Upper lobe of left lung (tissue), 6 donors: Measurements from ENCODE around the gene C4orf50. TPM values are rescaled to one million over a fixed set of nuclear protein-coding genes. Genes with fewer than 3 reads are reported as not detected.

ENCODE experiments used
- ATAC-seq, 2 donors: fragments of 200-7000 bp; cut with Tn5 transposase; one replicate each; pipeline ENCODE4 v1.9.1; 2022; ENCODE audit warnings: mild to moderate bottlenecking in 2 of 2, moderate library complexity in 2 of 2; ENCODE audit not compliant: low FRiP score in 2 of 2
- DNase-seq, 2 donors: peaks; one replicate each; pipeline ENCODE4 v3.0.0-alpha.2; 2019 to 2020
- H3K27ac ChIP-seq, 4 donors: fragments of 200-600 bp; sonication (generic); one replicate each; pipeline ENCODE4 v1.5.1; 2016 to 2019
- H3K27me3 ChIP-seq, 4 donors: fragments of 200-600 bp; sonication (generic); one replicate each; pipeline ENCODE4 v1.5.1; 2017 to 2019
- H3K36me3 ChIP-seq, 4 donors: fragments of 200-600 bp; sonication (generic); one replicate each; pipeline ENCODE4 v1.5.1; 2016 to 2019
- H3K4me1 ChIP-seq, 4 donors: fragments of 200-600 bp; sonication (generic); one replicate each; pipeline ENCODE4 v1.5.1; 2018 to 2019
- H3K4me3 ChIP-seq, 4 donors: fragments of 200-600 bp; sonication (generic); one replicate each; pipeline ENCODE4 v1.5.1; 2017 to 2019; ENCODE audit warnings: mild to moderate bottlenecking in 2 of 4, moderate library complexity in 1 of 4
- H3K9me3 ChIP-seq, 4 donors: fragments of 200-600 bp; sonication (generic); one replicate each; pipeline ENCODE4 v1.5.1; 2018 to 2019
- EP300 ChIP-seq, 4 donors: sonication (generic); formaldehyde crosslinking; IDR thresholded peaks; one replicate each; pipeline ENCODE4 v1.5.1; 2017; ENCODE audit warnings: antibody characterized with exemption in 4 of 4, control low read depth in 2 of 4
- POLR2A ChIP-seq, 4 donors: fragments of 450-650 bp; IDR thresholded peaks; one replicate each; pipeline ENCODE4 v1.5.1; 2016 to 2017; ENCODE audit warnings: antibody characterized with exemption in 4 of 4, mild to moderate bottlenecking in 2 of 4
- POLR2AphosphoS5 ChIP-seq, 2 donors: sonication (generic); formaldehyde crosslinking; IDR thresholded peaks; one replicate each; pipeline ENCODE4 v1.5.1; 2017; ENCODE audit warnings: antibody characterized with exemption in 2 of 2
- WGBS, 2 donors: methylation state at CpG; one replicate each; pipeline ENCODE4 v1.1.5; 2017 to 2018; 5-methylcytosine and 5-hydroxymethylcytosine counted together
- total RNA-seq, 6 donors: library from RNA; depleted of rRNA in 4 of 6; stranded (reverse); fragments of >200 nt in 4 of 6; gene quantifications; one replicate each; pipeline versions ENCODE4 v1.1.0 to v1.2.1, GENCODE V29; 2016 to 2021
- TF ChIP-seq, protein P1 (sequence below), 6 experiments: fragments of 450-650 bp in 4 of 6; fragments of 200-600 bp in 2 of 6; sonication (generic) in 2 of 6; IDR thresholded peaks; one replicate each; pipeline ENCODE4 v1.5.1; 2016 to 2019; ENCODE audit warnings: antibody characterized with exemption in 6 of 6
- donor health status: DM: no; HTN: no; CAD: no; lungs with moderate emphysema.
- donor health status: DM: no; HTN: yes; CAD: no; lungs with severe emphysema.

The C4orf50 gene
- total RNA-seq, 6 donors from 2014 or later: 0.03 to 1.3 (median 0.65) TPM

DNA sequence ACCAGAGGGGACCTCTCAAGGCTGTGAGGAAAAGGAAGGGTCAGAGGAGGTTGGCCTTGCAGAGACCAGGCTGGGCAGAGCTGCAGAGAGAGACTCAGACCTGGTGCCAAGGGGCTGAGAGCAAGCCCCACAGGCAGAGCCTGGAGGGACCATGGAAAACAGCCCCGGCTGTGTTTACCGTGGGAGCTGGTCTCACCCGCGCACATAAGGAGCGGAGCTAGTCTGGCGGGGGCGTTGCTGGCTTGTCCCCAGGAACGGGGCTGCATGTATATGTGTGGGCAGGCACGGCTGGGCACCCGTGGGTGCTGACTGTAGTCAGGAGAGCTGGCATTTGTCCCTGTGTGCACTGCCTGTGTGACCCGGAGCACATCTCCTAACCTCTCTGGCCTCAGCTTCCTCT, 45.7 kb downstream of the C4orf50 start:
- no peaks in the 10 kb centered on the region for H3K27me3 ChIP-seq
- 60 to 82% methylated on average over 1 to 11 of the region's 11 CpGs for WGBS, 2 donors
- H3K4me1 ChIP-seq: no peaks in the 10 kb centered on the region
- ATAC-seq (no peak), DNase-seq (no peak)
- H3K36me3 ChIP-seq: no peaks in the 10 kb centered on the region
- H3K4me3 ChIP-seq: no peak overlapping the region
- H3K9me3 ChIP-seq: no peaks in the 10 kb centered on the region
- H3K27ac ChIP-seq: no peak overlapping the region
- TF ChIP-seq POLR2A (IDR thresholded peaks at IDR 0.05): no peak
- TF ChIP-seq, protein P1, sequence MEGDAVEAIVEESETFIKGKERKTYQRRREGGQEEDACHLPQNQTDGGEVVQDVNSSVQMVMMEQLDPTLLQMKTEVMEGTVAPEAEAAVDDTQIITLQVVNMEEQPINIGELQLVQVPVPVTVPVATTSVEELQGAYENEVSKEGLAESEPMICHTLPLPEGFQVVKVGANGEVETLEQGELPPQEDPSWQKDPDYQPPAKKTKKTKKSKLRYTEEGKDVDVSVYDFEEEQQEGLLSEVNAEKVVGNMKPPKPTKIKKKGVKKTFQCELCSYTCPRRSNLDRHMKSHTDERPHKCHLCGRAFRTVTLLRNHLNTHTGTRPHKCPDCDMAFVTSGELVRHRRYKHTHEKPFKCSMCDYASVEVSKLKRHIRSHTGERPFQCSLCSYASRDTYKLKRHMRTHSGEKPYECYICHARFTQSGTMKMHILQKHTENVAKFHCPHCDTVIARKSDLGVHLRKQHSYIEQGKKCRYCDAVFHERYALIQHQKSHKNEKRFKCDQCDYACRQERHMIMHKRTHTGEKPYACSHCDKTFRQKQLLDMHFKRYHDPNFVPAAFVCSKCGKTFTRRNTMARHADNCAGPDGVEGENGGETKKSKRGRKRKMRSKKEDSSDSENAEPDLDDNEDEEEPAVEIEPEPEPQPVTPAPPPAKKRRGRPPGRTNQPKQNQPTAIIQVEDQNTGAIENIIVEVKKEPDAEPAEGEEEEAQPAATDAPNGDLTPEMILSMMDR (IDR thresholded peaks at IDR 0.05): no peak

DNA sequence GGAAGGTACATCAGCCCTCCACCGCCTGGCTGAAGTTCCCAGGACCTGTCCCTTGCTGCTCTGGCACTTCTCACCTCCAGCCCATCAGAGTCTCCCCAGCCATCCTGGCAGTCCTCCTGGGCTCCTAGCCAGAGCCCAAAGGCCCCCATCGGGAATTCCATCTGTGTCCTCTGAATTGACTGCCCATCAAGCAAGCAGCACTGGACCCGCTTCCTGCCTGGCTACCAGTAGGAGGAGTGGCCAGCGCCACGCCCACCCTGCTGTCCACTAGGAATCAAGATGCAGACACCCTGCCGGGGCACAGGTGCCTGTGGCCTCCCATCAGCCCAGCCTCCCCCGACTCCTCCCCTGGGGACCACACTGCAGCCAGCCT, 47.2 kb downstream of the C4orf50 start:
- Histone ChIP-seq H3K4me1 (no peaks in the 10 kb centered on the region), H3K4me3 (no peak overlapping the region), H3K9me3 (no peaks in the 10 kb centered on the region), H3K27me3 (no peaks in the 10 kb centered on the region), H3K27ac (no peak overlapping the region), H3K36me3 (no peaks in the 10 kb centered on the region)
- TF ChIP-seq, protein P1 (IDR thresholded peaks at IDR 0.05): no peak
- 60 to 67% methylated on average over 1 to 7 of the region's 7 CpGs for WGBS, 2 donors
- DNase-seq (no peak), ATAC-seq (no peak)

DNA sequence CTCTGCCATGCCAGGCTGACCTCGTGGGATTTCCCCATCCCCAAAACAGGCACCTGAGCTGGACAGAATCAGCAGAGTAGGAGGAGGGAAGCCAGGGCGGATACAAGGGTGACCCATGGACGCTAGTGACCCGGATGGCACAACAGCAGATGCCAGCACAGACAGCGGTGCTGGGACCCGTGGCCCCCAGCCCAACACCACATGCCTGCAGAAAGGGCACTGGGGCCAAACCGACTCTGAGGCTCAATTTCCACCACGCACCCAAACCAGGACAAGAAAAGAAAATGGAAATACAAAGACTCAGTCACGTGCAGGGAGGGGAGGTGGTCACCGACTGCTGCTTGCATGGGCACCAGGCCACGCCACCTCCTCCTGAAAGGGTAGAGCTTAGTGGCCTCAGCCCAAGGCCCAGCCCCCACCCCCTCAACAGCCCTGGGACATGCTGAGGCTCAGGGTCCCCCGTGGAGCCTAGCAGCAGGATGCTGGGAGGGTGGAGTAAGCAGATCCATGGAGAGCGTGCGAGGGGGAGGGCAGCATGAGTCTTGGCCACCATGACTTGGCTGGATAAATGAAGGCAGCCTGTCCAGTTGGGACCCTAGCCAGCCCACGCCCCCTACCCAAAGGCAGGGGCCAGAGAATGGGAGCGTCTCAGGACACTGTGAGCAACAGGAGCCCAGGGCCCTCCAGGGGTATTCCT, 47.7 kb downstream of the C4orf50 start:
- 81 to 86% methylated on average over 13 to 16 of the region's 16 CpGs for WGBS, 2 donors
- no peaks in the 10 kb centered on the region for H3K27me3 ChIP-seq
- no peak overlapping the region for H3K27ac ChIP-seq
- no peaks in the 10 kb centered on the region for H3K36me3 ChIP-seq
- TF ChIP-seq, protein P1 (IDR thresholded peaks at IDR 0.05): no peak
- TF ChIP-seq POLR2AphosphoS5 (IDR thresholded peaks at IDR 0.05): no peak
- no peaks in the 10 kb centered on the region for H3K4me1 ChIP-seq
- no peak overlapping the region for H3K4me3 ChIP-seq
- no peaks in the 10 kb centered on the region for H3K9me3 ChIP-seq
- DNase-seq (no peak), ATAC-seq (no peak)

DNA sequence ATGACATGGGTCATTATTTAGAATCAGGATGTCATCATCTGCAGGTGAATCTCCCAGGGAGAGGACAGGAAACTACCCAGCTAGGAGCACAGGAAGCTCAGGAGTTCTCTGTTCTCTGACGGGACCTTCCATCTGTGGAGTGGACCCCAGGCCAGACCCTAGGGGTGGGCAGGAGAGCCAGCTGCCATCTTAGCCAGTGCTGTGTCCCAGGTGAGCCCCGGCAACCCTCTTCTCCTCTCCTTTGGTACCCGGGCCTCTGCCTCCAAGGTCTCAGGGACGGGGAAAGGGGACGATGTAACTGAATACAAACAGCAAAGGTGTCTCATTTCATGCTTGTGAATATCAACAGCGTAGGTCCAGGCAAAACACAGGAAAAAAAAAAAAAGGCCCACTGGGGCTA, 48.5 kb downstream of the C4orf50 start:
- ATAC-seq (no peak), DNase-seq (no peak)
- H3K4me1 ChIP-seq: no peaks in the 10 kb centered on the region
- TF ChIP-seq EP300 (IDR thresholded peaks at IDR 0.05) (no peak), POLR2AphosphoS5 (IDR thresholded peaks at IDR 0.05) (no peak), POLR2A (IDR thresholded peaks at IDR 0.05) (no peak)
- TF ChIP-seq, protein P1 (IDR thresholded peaks at IDR 0.05): no peak
- WGBS, 2 donors: 77 to 78% methylated on average over 6 of the region's 6 CpGs
- no peaks in the 10 kb centered on the region for H3K9me3 ChIP-seq
- H3K27ac ChIP-seq: no peak overlapping the region
- no peaks in the 10 kb centered on the region for H3K27me3 ChIP-seq
- H3K4me3 ChIP-seq: no peak overlapping the region
- no peaks in the 10 kb centered on the region for H3K36me3 ChIP-seq

DNA sequence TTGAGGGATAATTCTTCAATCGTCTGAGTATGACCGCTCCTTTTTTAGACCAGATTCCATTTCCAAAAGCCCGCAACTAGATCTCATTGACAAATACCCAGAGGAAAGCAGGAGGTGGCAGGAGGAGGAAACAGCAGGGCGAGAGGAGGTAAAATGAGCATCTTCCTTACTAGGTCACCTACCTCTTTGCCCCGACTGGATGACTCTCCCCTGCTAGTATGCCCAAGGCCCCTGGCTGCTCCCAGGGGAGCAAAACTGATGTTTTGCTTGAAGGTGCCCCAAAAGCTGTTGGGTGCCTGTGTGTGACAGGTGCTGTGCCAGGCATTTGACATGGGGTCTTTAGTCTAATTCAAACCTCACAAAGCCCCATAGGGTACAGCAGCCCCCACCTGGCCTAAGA, 48.9 kb downstream of the C4orf50 start:
- Histone ChIP-seq H3K4me1 (no peaks in the 10 kb centered on the region), H3K4me3 (no peak overlapping the region), H3K27ac (no peak overlapping the region), H3K9me3 (no peaks in the 10 kb centered on the region), H3K27me3 (no peaks in the 10 kb centered on the region), H3K36me3 (no peaks in the 10 kb centered on the region)
- no peak for TF ChIP-seq EP300 (IDR thresholded peaks at IDR 0.05)
- no peak for TF ChIP-seq POLR2AphosphoS5 (IDR thresholded peaks at IDR 0.05)
- TF ChIP-seq POLR2A (IDR thresholded peaks at IDR 0.05): no peak
- TF ChIP-seq, protein P1 (IDR thresholded peaks at IDR 0.05): no peak
- DNase-seq: no peak
- whole genome bisulfite sequencing, 2 donors: 86 to 87% methylated on average over 5 of the region's 5 CpGs
- no peak for ATAC-seq
